ENCODE results near the gene COA5.
"Not testable (repeated sequence)": the region's sequence is repeated elsewhere in the genome, so short reads cannot be mapped to it uniquely, and the experiment has no call there.

The COA5 gene

GRCh38 chr2:98607104-98607503 lies 1.2 kb downstream of the COA5 start:
- no peak for DNase-seq (ENCODE audit: low read depth)
- TF ChIP-seq, protein P1, sequence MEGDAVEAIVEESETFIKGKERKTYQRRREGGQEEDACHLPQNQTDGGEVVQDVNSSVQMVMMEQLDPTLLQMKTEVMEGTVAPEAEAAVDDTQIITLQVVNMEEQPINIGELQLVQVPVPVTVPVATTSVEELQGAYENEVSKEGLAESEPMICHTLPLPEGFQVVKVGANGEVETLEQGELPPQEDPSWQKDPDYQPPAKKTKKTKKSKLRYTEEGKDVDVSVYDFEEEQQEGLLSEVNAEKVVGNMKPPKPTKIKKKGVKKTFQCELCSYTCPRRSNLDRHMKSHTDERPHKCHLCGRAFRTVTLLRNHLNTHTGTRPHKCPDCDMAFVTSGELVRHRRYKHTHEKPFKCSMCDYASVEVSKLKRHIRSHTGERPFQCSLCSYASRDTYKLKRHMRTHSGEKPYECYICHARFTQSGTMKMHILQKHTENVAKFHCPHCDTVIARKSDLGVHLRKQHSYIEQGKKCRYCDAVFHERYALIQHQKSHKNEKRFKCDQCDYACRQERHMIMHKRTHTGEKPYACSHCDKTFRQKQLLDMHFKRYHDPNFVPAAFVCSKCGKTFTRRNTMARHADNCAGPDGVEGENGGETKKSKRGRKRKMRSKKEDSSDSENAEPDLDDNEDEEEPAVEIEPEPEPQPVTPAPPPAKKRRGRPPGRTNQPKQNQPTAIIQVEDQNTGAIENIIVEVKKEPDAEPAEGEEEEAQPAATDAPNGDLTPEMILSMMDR (IDR thresholded peaks at IDR 0.05; ENCODE audit: control insufficient read depth, extremely low read depth, insufficient read depth) = no peak
- peak overlapping the region; percentile 93 for H3K4me3 ChIP-seq (ENCODE audit: low read depth, low read length)

GRCh38 chr2:98606431-98606830 lies 1.9 kb downstream of the COA5 start:
- no peak for DNase-seq (ENCODE audit: low read depth)
- H3K4me3 ChIP-seq (ENCODE audit: low read depth, low read length) = no peak overlapping the region
- TF ChIP-seq, protein P1 (IDR thresholded peaks at IDR 0.05; ENCODE audit: control insufficient read depth, extremely low read depth, insufficient read depth) = no peak

DNA sequence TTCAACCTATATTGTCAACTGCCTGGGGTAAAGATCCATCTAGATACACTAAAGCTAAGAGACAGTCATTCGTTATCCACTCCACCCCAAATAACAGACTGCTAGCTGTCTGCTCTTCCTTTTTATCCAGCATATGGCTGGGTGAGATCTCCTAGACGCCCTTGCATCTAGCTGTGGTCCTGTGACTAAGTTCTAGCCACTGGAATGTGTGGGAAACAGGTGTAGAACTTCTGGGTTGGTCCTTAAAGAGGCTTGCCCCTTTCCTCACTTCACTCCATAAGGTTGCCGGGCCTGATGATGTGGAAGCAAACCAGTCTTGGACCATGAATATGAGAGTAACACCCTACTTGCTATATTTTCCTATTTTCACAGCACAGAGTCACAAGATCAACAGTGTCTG lies 3.2 kb downstream of the COA5 start:
- H3K4me3 ChIP-seq (ENCODE audit: low read depth, low read length) = no peak overlapping the region
- no peak for DNase-seq (ENCODE audit: low read depth)
- TF ChIP-seq, protein P1 (IDR thresholded peaks at IDR 0.05; ENCODE audit: control insufficient read depth, extremely low read depth, insufficient read depth) = no peak

- no peak for DNase-seq (ENCODE audit: low read depth)
- TF ChIP-seq, protein P1 (IDR thresholded peaks at IDR 0.05; ENCODE audit: control insufficient read depth, extremely low read depth, insufficient read depth) = no peak
- no peak overlapping the region for H3K4me3 ChIP-seq (ENCODE audit: low read depth, low read length)
Measured at GRCh38 chr2:98604547-98604946, 3.8 kb downstream of the COA5 start.

DNA sequence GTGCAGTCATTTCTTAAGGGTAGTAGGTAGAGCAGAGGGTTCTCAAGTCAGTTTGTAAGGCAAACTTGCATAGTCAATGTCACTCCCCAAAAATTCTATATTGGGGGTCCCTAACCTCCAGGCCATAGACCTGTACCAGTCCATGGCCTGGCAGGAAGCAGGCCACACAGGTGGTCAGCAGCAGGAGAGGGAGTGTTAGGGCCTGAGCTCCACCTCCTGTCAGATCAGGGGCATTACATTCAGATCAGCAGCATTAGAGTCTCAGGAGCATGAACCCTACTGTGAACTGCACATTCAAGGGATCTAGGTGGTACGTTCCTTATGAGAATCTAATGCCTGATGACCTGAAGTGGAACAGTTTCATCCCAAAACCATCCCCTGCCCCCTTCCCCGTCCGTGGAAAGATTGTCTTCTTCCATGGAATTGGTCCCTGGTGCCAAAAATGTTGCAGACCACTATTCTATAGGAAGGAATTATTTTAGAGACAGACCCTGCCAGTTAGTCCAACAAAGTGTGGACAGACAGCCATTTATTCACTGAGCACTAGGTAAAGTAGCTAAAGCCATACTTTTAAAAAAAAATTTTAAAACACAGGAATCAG lies 6.7 kb downstream of the COA5 start:
- no peak overlapping the region for H3K4me3 ChIP-seq (ENCODE audit: low read depth, low read length)
- TF ChIP-seq, protein P1 (IDR thresholded peaks at IDR 0.05; ENCODE audit: control insufficient read depth, extremely low read depth, insufficient read depth) = peak; percentile 74
- DNase-seq (ENCODE audit: low read depth) = no peak

GRCh38 chr2:98598781-98599428 lies 9.4 kb downstream of the COA5 start:
- DNase-seq (ENCODE audit: low read depth) = no peak
- TF ChIP-seq, protein P1 (IDR thresholded peaks at IDR 0.05; ENCODE audit: control insufficient read depth, extremely low read depth, insufficient read depth) = no peak
- H3K4me3 ChIP-seq (ENCODE audit: low read depth, low read length) = no peak overlapping the region

GRCh38 chr2:98594665-98595064 lies 13.6 kb downstream of the COA5 start:
- not testable (repeated sequence) for DNase-seq (ENCODE audit: low read depth); H3K4me3 ChIP-seq (ENCODE audit: low read depth, low read length)
